ENCODE data around the gene PHF11. TPM values are rescaled to one million over a fixed set of nuclear protein-coding genes. Genes with fewer than 3 reads are reported as not detected.

The PHF11 gene
- total and polyA plus RNA-seq, 12 donors, result 16.6 to 61.2 (median 21.2) TPM

Other genes with a start within 250 kb of the PHF11 start
- 10 to 100 TPM in 4 of 10 donors, 1 to 10 TPM in 6; 6.6 to 12.7 (median 9.4) TPM for gene CDADC1, start 248.0 kb upstream of the PHF11 start, total RNA-seq
- gene CDADC1, start 248.0 kb upstream of the PHF11 start, polyA plus RNA-seq, result 1 to 10 TPM; 4.9 to 5.0 TPM
- 10 to 100 TPM; 13.8 to 33.2 (median 17.9) TPM for gene CAB39L, start 51.9 kb upstream of the PHF11 start, total RNA-seq
- gene CAB39L, start 51.9 kb upstream of the PHF11 start, polyA plus RNA-seq, result 1 to 10 TPM; 7.1 to 9.7 TPM
- 10 to 100 TPM; 11.4 to 18.2 (median 13.8) TPM for gene SETDB2, start 51.7 kb upstream of the PHF11 start, total RNA-seq
- gene SETDB2, start 51.7 kb upstream of the PHF11 start, polyA plus RNA-seq, result 1 to 10 TPM; 3.8 to 4.9 TPM
- gene RCBTB1, start 89.6 kb downstream of the PHF11 start, total RNA-seq, result 10 to 100 TPM; 12.9 to 23.5 (median 18.7) TPM
- gene RCBTB1, start 89.6 kb downstream of the PHF11 start, polyA plus RNA-seq, result 10 to 100 TPM in 1 of 2 donors, 1 to 10 TPM in 1; 6.1 to 16.8 TPM
- gene ARL11, start 132.6 kb downstream of the PHF11 start, total RNA-seq, result 1 to 10 TPM in 1 of 10 donors, under 1 TPM in 9; 0.09 to 1.1 (median 0.23) TPM
- gene ARL11, start 132.6 kb downstream of the PHF11 start, polyA plus RNA-seq, result under 1 TPM; 0.20 to 0.59 TPM
- gene EBPL, start 195.5 kb downstream of the PHF11 start, total RNA-seq, result 1 to 10 TPM; 3.4 to 7.5 (median 5.6) TPM
- gene EBPL, start 195.5 kb downstream of the PHF11 start, polyA plus RNA-seq, result 10 to 100 TPM in 1 of 2 donors, 1 to 10 TPM in 1; 9.7 to 12.1 TPM

Measured in heart right ventricle (tissue), 12 donors.